Epithelial cell of prostate (primary cell): ENCODE measurements around the gene ZBTB20.
"Not testable (repeated sequence)": the region's sequence is repeated elsewhere in the genome, so short reads cannot be mapped to it uniquely, and the experiment has no call there.

ENCODE experiments used
- DNase-seq: peaks from one replicate; pipeline ENCODE4 v3.0.0-alpha.2; 2011; ENCODE audit warnings: low read depth, low spot score
- H3K27ac ChIP-seq: fragments of 450-650 bp; 2 replicates; pipeline ENCODE4 v1.5.1; 2017; ENCODE audit warnings: mild to moderate bottlenecking

ZBTB20 gene

DNA sequence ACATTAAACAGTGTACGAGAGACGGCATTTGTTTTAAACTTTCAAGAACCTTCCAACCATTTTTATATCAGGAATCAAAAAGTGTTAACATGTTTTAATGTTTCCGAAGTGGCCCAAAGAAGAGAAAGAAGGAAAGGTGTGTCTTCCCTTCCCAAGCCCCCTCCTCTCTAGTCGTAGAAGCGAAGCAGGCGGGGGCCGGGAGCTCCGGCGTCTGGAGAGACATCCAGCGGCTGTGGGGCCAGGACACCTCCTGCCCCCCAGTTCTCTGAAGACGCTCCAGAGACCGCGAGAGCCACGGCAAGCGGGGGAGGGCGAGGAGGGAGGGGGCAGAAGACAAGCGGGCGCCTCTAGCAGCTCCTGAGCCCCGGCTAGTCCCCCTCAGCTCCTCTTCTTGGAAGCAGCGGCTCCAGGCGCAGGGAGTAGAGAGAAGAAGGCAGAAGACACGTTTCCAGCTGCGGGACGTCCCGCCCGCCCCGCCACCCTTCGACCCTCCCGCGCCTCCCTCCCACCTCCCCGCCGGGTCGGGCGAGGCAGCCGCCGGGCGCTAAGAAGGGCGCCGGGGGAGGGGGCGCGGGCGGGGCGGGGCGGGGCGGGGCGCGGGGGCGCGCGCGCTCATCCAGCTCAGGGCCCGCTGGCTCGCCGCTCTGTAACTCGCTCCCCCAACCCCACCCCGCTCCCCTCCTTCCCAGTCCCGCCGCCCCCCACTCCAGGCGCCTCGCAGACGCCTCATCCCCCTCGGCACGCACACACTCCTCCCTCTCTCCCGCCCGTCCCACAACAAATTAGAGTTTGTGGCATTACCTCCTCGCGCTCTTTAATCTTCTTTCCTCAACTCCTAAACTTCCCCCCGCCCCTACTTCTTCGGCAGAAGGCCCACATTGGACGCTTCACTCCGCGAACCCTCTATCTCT is at the start of gene ZBTB20:
TSS of gene ZBTB20 (minus strand) at position 871 of the 911 bp plus-strand sequence.
- peak within 1 kb of the TSS; percentile 77 for H3K27ac ChIP-seq
- DNase-seq = no peak

- no peak overlapping the region for H3K27ac ChIP-seq
- no peak for DNase-seq
Measured at GRCh38 chr3:115194476-115194875, 47.4 kb upstream of the ZBTB20 start.

DNA sequence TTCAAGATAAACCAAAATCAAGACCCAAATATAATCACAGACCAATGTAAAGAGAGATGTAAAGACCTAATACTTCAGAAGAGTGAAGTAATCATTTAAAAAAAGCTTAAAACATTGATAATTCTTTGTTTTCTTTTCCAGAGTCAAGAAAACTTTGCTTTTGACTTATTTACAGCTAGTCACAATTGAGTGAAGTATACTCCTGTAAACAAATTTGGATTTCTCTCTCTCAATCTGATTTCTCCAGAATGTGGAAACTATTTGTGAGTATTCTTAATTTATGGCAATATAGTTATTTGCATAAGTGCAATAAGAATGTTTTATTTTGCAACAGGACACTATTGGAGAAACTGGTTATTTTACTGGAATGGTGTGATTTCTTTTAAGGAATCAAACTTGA is 43.7 kb upstream of the ZBTB20 start:
- no peak for DNase-seq
- H3K27ac ChIP-seq = no peak overlapping the region

GRCh38 chr3:115187149-115187757 is 40.2 kb upstream of the ZBTB20 start:
- no peak for DNase-seq
- H3K27ac ChIP-seq = no peak overlapping the region

DNA sequence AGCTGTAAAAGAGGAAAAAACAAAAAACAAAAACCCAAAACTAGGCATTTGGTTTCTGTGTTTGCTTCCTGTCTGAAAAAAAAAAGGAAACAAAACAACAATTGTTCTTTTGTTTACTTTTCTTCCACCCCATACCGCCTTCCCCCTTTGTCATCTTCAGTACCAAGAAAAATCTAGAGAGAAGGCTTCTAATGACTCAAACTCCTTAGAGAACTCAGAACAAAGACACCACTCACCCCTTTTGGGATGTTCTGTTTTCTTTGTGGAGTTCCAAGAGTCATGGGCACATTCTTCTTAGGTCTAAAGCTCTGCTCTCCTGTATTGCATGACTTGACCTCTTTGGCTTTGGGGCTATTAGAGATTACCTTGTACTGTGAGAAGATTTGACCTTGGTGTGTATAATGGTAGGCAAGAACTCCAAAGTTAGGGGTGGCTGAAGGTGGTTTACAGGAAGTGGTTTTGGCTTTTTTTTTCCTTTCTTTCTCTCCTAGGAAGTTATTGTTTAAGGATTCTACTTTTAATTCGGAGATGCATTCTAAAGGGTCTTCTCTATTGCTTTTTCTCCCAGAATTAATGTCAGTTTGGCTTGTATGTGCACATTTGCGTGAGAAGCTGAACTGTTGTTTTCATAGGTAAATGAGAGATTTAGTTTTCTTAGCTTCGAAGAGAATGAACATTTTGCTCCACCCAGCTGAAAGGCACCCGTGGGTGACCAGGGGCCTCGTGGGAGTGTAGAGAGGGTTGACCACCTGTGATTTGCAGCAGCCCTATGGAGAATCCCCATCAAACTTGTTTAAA is 39.5 kb upstream of the ZBTB20 start:
- H3K27ac ChIP-seq = no peak overlapping the region
- no peak for DNase-seq

DNA sequence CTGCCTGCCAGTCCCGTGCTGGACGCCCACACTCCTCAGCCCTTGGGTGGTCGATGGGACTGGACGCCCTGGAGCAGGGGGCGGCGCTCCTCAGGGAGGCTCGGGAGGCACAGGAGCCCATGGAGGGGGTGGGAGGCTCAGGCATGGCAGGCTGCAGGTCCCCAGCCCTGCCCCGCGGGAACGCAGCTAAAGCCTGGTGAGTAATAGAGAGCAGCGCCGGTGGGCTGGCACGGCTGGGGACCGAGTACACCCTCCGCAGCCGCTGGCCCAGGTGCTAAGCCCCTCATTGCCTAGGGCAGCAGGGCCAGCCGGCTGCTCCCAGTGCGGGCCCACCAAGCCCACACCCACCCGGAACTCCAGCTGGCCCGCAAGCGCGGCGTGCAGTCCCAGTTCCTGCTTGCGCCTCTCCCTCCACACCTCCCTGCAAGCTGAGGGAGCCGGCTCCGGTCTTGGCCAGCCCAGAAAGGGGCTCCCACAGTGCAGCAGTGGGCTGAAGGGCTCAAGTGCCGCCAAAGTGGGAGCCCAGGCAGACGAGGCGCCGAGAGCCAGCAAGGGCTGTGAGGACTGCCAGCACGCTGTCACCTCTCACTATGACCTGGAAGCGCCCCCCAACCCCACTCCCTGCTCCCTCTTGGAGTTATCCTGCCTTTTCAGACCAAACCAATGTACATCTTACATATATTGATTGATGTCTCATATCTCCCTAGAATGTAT is 37.9 kb upstream of the ZBTB20 start:
- not testable (repeated sequence) for H3K27ac ChIP-seq, DNase-seq

DNA sequence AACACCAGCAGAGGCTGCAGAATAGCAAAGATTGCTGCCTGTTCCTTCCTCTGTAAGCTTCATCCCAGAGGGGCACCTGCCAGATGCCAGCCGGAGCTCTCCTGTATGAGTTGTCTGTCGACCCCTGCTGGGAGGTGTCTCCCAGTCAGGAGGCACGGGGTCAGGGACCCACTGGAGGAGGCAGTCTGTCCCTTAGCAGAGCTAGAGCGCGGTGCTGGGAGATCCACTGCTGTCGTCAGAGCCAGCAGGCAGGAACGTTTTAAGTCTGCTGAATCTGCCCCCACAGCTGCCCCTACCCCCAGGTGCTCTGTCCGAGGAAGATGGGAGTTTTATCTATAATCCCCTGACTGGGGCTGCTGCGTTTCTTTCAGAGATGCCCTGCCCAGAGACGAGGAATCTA is 31.8 kb upstream of the ZBTB20 start:
- DNase-seq, H3K27ac ChIP-seq: not testable (repeated sequence)

- H3K27ac ChIP-seq = no peak overlapping the region
- no peak for DNase-seq
Measured at GRCh38 chr3:115169808-115170207, 22.7 kb upstream of the ZBTB20 start.

DNA sequence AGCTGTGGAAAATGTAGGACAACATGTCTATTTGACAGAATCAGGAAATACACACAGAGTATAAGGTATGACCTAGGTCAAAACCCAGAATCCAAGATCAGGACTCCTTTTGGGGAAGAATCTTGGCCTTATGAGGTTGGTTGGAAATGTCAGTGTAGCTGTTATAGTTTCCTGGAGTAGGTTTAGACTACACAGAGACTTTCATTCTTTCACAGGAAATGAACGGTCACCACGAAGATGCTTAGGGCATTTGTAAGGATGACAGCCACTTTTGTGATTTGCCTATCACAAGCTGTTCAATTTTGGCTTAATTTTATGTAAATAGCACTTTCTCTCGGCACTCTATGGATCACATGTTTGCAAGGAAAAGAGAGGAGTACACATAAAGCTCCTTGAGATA is 18.6 kb upstream of the ZBTB20 start:
- no peak overlapping the region for H3K27ac ChIP-seq
- no peak for DNase-seq

- DNase-seq = no peak
- no peak overlapping the region for H3K27ac ChIP-seq
Measured at GRCh38 chr3:115165266-115165665, 18.2 kb upstream of the ZBTB20 start.

- H3K27ac ChIP-seq = no peak overlapping the region
Measured at GRCh38 chr3:115164374-115165221, 17.5 kb upstream of the ZBTB20 start.

DNA sequence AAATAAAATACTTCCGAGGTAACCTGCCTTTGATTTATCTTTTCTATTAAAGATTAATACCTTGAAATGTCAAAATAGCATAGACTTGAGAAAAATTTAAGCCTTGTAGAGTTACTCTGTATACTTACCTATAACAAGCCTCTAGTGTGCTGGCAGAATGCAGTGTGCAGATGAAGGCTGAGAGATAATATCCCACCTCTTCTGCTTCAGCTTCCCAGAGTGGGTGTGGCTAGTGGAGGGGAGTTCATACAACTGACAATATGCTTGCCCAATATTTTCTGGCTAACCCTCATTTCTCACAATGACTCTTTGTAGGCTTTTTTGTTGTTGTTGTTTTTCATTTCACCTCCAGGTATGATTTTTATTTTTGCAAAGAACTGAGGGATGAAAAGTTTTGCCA is 15.7 kb upstream of the ZBTB20 start:
- DNase-seq = no peak

More at GRCh38 chr3:115164374-115165221, 17.5 kb upstream of the ZBTB20 start:
- no peak for DNase-seq

GRCh38 chr3:115161866-115162265 is 14.8 kb upstream of the ZBTB20 start:
- no peak for DNase-seq
- H3K27ac ChIP-seq = no peak overlapping the region

More for the DNA sequence above, 15.7 kb upstream of the ZBTB20 start:
- H3K27ac ChIP-seq = no peak overlapping the region

- no peak for DNase-seq
- no peak overlapping the region for H3K27ac ChIP-seq
Measured at GRCh38 chr3:115161168-115161834, 14.2 kb upstream of the ZBTB20 start.

DNA sequence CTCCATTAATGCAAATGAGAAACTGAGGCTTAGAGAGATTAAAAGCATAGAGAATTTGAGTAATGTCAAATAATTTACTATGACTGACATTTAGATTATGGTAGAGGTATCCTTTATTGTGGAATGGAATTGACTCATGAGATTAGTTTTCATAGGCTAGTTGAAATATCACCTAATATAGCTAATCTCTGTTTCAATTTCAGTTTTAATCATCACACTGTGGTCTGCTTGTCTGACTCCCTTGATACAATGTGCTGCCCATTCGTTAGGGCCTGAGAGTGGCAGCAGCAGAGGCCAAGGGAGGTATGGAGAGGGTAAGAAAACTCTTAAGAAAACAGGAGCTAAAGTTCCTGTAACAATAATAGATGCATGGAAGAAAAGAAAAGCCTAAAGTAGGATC is 13.2 kb upstream of the ZBTB20 start:
- no peak for DNase-seq
- H3K27ac ChIP-seq = no peak overlapping the region

- H3K27ac ChIP-seq = no peak overlapping the region
- DNase-seq = no peak
Measured at GRCh38 chr3:115156046-115156654, 9.1 kb upstream of the ZBTB20 start.

- no peak for DNase-seq
- no peak overlapping the region for H3K27ac ChIP-seq
Measured at GRCh38 chr3:115154611-115155010, 7.5 kb upstream of the ZBTB20 start.

DNA sequence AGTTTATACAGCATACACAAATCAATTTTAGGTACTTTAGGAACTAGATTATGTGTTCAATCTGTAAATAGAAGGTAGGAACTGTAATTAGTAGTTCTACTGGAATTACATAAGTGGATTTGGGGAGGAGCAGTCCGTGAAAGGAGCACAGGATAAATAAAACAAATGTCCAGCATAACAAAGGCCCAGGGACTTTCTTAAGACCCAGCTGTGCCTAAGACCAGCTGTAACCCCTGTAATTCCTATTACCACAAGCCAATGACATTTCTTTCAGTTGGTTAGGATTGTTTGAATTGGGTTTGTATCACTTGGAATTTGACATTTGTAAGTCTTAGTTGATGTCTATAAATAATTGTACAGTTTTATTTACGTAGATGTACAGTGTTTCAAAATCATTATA is 4.8 kb upstream of the ZBTB20 start:
- DNase-seq = no peak
- H3K27ac ChIP-seq = no peak overlapping the region
